SIG-M5 treated with dmso at 0.1 percent for 504 hours (cell line): ENCODE measurements around the gene FNDC4.

Experiments
- DNase-seq: peaks from one replicate; lab custom pipeline; 2025; ENCODE audit not compliant: unreplicated experiment; lab: John Stamatoyannopoulos, UW

The FNDC4 gene

GRCh38 chr2:27494284-27494943, 586 bp downstream of the FNDC4 start:
- DNase-seq, result no peak

DNA sequence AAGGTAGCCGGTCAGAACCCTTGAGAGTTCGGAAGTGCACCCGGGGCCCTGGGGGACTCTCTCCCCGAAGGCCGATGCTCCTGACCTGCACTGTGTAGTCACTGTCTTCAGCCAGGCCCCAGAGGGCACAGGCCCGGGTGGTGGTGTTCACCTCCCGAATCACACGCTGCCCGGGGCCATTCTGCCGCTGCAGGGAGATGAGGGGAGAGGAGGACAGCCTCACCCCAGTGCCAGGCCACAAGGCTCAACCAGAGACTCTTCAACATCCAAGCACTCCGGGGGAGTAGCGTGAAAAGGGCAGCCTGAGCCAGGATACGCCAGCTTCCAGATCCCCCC, 1.1 kb downstream of the FNDC4 start:
- no peak for DNase-seq

DNA sequence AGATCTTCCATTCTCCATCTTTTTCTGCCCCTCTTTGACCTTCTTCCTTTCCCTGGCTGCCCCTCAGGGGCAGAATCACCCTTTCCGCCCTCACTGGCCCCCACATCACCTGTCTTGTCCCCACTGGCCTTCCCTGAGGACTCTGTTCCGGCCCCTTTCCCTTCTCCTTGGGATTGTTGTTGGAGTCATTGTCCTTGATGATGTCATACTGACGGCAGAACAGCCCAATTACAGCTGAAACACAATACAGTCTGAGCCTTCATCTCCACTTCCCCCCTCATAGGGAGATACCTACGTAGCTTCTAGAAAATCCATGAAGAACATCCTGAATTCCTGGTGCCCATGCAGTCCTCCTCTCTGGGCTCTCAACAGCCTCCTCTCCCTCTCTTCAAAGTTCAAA, 2.4 kb downstream of the FNDC4 start:
- DNase-seq, result no peak

DNA sequence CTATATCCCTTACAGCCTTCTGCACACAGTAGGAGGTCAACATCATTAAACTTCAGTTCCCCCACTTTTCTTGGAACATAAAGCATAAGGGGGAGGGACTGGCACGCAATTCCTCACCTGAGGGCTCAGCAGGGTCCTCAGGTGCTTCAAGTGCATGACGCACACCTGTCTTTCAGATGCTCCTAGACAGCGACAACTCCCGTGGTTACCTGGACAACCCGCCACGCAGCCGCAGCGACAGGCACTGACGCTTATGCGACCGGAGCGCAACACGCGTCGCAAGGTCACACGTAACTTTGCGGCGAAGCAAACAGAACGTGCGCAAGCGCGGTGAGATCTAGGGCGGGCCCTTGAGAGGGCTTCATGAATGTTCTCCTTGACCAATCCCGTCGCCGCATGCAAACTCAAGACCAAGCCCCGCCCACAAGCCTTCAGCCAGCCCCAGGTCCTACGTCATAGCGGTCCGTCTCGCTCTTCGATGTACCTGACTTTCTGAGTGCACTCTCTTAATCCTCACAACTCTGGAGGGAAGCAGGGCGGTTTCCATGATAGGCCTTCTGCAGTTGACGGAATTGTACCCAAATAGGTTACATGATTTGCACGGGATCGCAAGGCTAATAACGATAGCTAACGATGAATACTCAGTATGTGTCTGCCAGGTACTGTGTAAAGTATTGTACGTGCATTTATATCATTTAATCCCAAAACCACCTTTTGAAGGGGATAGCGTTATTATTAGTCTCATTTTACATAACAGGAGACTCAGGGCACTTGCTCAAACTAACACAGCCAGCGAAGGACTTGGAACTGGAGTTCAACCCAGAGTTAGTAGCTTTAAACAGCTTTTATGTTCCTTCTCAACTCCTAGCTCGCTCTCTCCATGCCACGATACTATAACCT, 5.3 kb downstream of the FNDC4 start, which contains the start of gene IFT172:
Gene IFT172, minus strand, starts transcription at position 246 of the 900 bp plus-strand sequence. Its CDS starts 90 bp downstream, at position 156.
- peak; percentile 99 for DNase-seq

GRCh38 chr2:27489118-27489497, 5.9 kb downstream of the FNDC4 start:
- DNase-seq, result peak; percentile 26

DNA sequence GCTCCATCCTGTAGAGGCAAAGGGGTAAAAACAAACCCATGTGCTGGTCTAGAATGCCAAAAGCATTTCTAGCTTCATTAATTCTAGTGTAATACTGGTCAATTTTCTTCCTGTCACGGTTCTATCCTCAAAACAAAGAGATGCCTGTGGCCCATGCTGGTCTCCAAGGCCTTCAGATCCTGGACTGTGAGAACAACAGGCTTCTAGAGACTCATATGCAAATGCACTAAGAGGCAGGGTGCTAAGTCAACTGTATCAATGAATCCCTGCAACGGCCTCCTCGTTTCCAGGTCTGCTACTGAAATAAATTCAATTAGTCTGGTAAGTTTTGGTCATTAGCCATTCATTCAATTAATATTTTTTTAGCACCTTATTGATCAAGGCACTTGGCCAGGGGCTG, 9.5 kb downstream of the FNDC4 start:
- no peak for DNase-seq

DNA sequence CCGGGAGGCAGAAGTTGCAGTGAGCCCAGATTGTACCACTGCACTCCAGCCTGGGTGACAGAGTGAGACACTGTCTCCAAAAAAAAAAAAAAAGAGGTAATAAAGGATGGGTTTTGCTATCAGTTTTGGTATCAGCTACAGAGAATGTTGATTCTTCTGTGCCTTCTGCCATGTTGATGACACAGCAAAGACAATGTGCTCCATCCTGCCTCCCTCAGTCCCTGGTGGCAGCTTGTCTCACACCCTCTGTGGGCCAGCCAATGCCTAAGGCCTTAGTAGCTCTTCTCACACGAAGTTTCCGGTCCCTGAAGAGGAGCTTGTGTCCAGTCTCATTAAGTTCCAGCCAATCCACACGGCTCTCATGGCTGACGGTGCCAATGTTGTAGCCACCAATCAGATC, 23.0 kb downstream of the FNDC4 start:
- DNase-seq, result no peak

DNA sequence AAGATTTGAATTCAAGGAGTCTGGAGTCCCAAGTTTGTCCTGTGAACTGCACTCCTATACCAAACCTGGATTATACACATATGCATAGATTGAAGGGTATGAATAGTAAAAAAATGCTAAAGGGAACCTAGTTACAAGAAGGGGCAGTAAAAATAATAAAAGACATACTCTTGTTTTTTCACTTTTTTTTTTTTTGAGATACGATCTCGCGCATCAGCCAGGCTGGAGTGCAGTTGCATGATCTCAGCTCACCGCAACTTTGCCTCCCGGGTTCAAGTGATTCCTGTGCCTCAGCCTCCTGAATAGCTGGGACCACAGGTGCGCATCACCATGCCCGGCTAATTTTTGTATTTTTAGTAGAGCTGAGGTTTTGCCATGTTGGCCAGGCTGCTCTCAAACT, 30.6 kb downstream of the FNDC4 start:
- DNase-seq, result no peak

DNA sequence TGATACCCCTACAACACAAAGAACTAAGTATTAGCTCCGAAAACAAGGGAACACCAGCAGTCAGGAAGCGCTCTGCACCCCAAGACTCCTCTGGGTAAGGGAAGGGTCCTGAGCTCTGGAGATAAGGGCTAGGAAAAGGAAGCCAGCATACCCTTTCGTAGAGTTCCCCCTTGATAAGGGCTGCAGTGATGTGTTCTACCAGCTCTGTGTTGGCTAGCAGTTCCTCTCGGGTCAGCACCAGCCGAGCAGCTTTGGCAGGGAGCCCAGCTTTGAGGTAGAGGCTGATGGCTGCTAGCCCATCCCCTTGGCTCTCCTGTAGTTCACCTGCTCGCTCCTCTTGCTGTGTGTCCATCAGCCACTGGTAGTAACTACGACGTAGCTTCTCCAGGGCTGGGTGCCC, 33.9 kb downstream of the FNDC4 start:
- no peak for DNase-seq

GRCh38 chr2:27453968-27454367, 41.0 kb downstream of the FNDC4 start:
- DNase-seq, result no peak

- DNase-seq, result no peak
Observed at GRCh38 chr2:27451095-27451494, 43.9 kb downstream of the FNDC4 start.

GRCh38 chr2:27448381-27448780, 46.6 kb downstream of the FNDC4 start:
- no peak for DNase-seq

DNA sequence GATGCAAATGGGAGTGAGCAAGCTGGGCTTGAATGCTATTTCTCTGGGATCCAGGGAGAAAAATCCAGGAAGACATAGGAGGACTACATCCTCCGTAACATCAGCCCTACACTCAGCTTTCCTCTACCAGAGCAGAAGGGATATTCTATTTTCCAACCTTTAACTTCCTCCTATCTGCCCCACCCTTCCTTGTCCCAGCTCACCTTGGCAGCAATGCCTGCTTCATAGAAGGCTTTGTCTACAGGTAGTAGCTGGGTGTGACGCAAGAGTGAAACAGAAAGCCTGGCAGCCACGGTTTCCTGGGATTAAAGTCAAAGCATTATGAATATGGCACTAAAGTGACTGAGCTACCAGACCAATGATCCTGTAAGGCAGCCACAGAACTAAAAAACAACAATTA, 48.9 kb downstream of the FNDC4 start:
- peak; percentile 34 for DNase-seq

GRCh38 chr2:27445615-27446014, 49.4 kb downstream of the FNDC4 start:
- no peak for DNase-seq

DNA sequence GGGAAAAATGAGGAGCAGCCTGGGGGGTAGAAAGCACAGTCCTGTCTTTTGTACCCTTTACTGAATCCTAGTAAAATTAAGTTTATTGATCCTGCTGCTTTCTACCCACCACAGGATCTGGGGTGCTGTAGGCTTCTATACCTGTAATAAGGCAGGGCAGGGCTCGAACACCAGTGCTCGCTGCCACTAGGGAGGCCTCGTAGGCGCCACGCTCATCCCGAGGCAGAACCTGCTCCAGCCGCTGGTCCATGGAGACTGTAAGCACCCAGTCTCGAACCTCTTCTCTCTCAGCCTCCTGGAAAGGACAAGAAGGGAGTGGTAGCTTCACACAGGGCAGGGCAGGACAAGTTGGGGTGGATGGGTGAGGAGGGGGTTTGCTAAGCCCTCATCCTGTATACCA, 49.8 kb downstream of the FNDC4 start:
- no peak for DNase-seq

DNA sequence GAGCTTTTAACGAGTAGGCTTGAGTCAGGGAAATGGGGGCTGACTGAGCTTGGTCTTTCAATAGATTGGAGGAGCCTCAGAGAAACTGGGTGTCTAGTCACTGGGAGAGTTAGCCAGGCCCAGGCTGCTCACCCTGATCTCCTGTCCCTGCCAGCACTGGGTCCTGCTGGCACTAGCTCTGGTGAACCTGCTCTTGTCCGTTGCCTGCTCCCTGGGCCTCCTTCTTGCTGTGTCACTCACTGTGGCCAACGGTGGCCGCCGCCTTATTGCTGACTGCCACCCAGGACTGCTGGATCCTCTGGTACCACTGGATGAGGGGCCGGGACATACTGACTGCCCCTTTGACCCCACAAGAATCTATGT, 52.1 kb downstream of the FNDC4 start:
- no peak for DNase-seq

DNA sequence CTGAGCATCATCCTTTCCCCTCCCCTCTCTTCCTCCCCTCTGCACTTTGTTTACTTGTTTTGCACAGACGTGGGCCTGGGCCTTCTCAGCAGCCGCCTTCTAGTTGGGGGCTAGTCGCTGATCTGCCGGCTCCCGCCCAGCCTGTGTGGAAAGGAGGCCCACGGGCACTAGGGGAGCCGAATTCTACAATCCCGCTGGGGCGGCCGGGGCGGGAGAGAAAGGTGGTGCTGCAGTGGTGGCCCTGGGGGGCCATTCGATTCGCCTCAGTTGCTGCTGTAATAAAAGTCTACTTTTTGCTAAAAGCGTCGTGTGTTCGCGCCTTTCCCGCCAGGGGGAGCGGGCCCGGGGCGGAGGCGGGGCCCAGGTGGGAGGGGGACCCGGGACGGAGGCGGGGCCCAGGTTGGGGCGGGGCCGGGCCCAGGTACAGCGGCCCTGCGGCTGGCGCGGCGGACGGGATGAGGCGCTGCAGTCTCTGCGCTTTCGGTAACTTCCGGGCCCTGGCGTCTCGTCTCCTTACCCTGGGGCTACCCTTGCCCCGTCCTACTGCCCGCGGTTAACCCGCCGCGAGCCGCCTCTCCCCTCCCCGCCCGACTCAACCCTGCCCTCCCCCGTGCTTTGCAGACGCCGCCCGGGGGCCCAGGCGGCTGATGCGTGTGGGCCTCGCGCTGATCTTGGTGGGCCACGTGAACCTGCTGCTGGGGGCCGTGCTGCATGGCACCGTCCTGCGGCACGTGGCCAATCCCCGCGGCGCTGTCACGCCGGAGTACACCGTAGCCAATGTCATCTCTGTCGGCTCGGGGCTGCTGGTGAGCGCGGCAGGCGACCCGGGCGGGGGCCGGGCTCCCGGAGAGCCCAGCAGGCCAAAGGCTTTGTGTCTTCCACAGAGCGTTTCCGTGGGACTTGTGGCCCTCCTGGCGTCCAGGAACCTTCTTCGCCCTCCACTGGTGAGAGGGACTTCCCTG, 52.8 kb downstream of the FNDC4 start, which contains the start of gene KRTCAP3:
Gene KRTCAP3, plus strand, starts transcription at position 424 of the 962 bp plus-strand sequence. Its CDS starts 32 bp downstream, at position 456.
- DNase-seq, result no peak
